Keratinocyte (primary cell): Measurements from ENCODE around the gene CTH. TPM values are rescaled to one million over a fixed set of nuclear protein-coding genes. Genes with fewer than 3 reads are reported as not detected.

Experiments used
- DNase-seq: peaks from one replicate; pipeline ENCODE4 v3.0.0-alpha.2; 2011; ENCODE audit warnings: low read depth, missing footprints, low spot score
- FAIRE-seq: peaks from 2 replicates; lab custom pipeline; 2011; peaks lifted over from hg19 to GRCh38; lab: Jason Lieb, UNC
- H2AFZ ChIP-seq: 2 replicates; pipeline ENCODE4 v1.6.0; 2012; ENCODE audit warnings: low read length, control low read depth, inconsistent platforms; ENCODE audit not compliant: control insufficient read depth
- H3K27ac ChIP-seq: 2 replicates; pipeline ENCODE4 v1.5.1; 2011; ENCODE audit warnings: low read length; ENCODE audit not compliant: control insufficient read depth, insufficient read depth
- H3K27me3 ChIP-seq: 3 replicates; pipeline ENCODE4 v1.6.0; 2011; ENCODE audit warnings: low read length; ENCODE audit not compliant: control insufficient read depth, insufficient read depth; ENCODE audit errors: extremely low read depth
- H3K36me3 ChIP-seq, 2 experiments: 2 replicates in 1 of 2; 3 replicates in 1 of 2; pipeline ENCODE4 v1.5.1; 2011; ENCODE audit warnings: low read length in 2 of 2, mild to moderate bottlenecking in 1 of 2; ENCODE audit not compliant: control insufficient read depth in 2 of 2, insufficient read depth in 2 of 2; ENCODE audit errors: extremely low read depth in 1 of 2
- H3K4me1 ChIP-seq: 3 replicates; pipeline ENCODE4 v1.5.1; 2011; ENCODE audit warnings: low read length; ENCODE audit not compliant: control insufficient read depth, insufficient read depth; ENCODE audit errors: extremely low read depth
- H3K4me2 ChIP-seq: 3 replicates; pipeline ENCODE4 v1.6.0; 2011; ENCODE audit warnings: low read depth, low read length; ENCODE audit not compliant: control insufficient read depth, insufficient read depth; ENCODE audit errors: extremely low read depth
- H3K4me3 ChIP-seq, 3 experiments: fragments of 200-600 bp in 1 of 3; sonication (generic) in 1 of 3; 2 replicates in 2 of 3; 3 replicates in 1 of 3; pipeline ENCODE4 v1.5.1; 2011 to 2016; ENCODE audit warnings: low read length in 3 of 3, mild to moderate bottlenecking in 3 of 3, control low read depth in 2 of 3, inconsistent platforms in 1 of 3, low read depth in 1 of 3, mixed read lengths in 1 of 3, mixed run types in 1 of 3, moderate library complexity in 1 of 3; ENCODE audit not compliant: control insufficient read depth in 2 of 3, insufficient read depth in 2 of 3; ENCODE audit errors: extremely low read depth in 1 of 3
- H3K79me2 ChIP-seq: 2 replicates; pipeline ENCODE4 v1.6.0; 2012; ENCODE audit warnings: low read length; ENCODE audit not compliant: control insufficient read depth, insufficient read depth
- H3K9ac ChIP-seq: 3 replicates; pipeline ENCODE4 v1.6.0; 2011; ENCODE audit warnings: low read length; ENCODE audit not compliant: control insufficient read depth, insufficient read depth; ENCODE audit errors: extremely low read depth
- H3K9me1 ChIP-seq: 3 replicates; pipeline ENCODE4 v1.6.0; 2011; ENCODE audit warnings: low read length; ENCODE audit not compliant: control insufficient read depth, insufficient read depth; ENCODE audit errors: extremely low read depth
- H3K9me3 ChIP-seq: 2 replicates; pipeline ENCODE4 v1.5.1; 2012; ENCODE audit warnings: low read depth, low read length; ENCODE audit not compliant: control insufficient read depth
- H4K20me1 ChIP-seq: 3 replicates; pipeline ENCODE4 v1.6.0; 2011; ENCODE audit warnings: low read length; ENCODE audit not compliant: control insufficient read depth, insufficient read depth; ENCODE audit errors: extremely low read depth
- CTCF ChIP-seq, 3 experiments: IDR thresholded peaks in 1 of 3; conservative IDR thresholded peaks in 1 of 3; optimal IDR thresholded peaks in 1 of 3; 2 replicates in 2 of 3; 3 replicates in 1 of 3; pipeline versions ENCODE3 to v1.5.1; 2011; ENCODE audit warnings: low read length in 3 of 3, mild to moderate bottlenecking in 3 of 3, moderate library complexity in 2 of 3, control low read depth in 1 of 3, inconsistent platforms in 1 of 3; ENCODE audit not compliant: insufficient read depth in 2 of 3; ENCODE audit errors: extremely low read depth in 1 of 3
- EZH2 ChIP-seq: IDR thresholded peaks from one replicate; pipeline ENCODE4 v1.6.1; 2012; ENCODE audit warnings: inconsistent platforms, mild to moderate bottlenecking, low read length, moderate library complexity
- dilution Hi-C: fragments of 300-500 bp; cut with MboI; formaldehyde crosslinking; loops from one replicate; pipeline ENCODE4 v1.7.0; 2020; ENCODE audit warnings: low sequenced_read_pairs; ENCODE audit not compliant: extremely low pct_ligation_motif_present
- polyA plus RNA-seq, 5 experiments: library from polyadenylated mRNA; depleted of rRNA in 3 of 5; stranded (reverse) in 3 of 5; stranded (forward) in 1 of 5; unstranded in 1 of 5; fragments of >200 nt; gene quantifications; 1 replicate in 1 of 5; 2 replicates in 3 of 5; 3 replicates in 1 of 5; pipeline versions ENCODE4 v1.2.1 to v1.2.3, GENCODE V29; 2011 to 2012; ENCODE audit warnings: missing spikeins in 2 of 5, low read depth in 1 of 5, low replicate concordance in 1 of 5

The CTH gene
- polyA plus RNA-seq, 1 donor (not counting 4 experiments of a cell fraction or from before 2014, with no cell fraction given): 5.0 TPM

- Histone ChIP-seq H3K9ac (no peak overlapping the region), H3K27ac (no peak overlapping the region), H3K9me3 (no peaks in the 10 kb centered on the region), H3K79me2 (no peaks in the 10 kb centered on the region), H3K27me3 (no peaks in the 10 kb centered on the region), H3K4me3 (no peak overlapping the region), H4K20me1 (no peaks in the 10 kb centered on the region), H3K4me2 (no peak overlapping the region), H3K36me3 (no peaks in the 10 kb centered on the region), H3K4me1 (no peaks in the 10 kb centered on the region), H3K9me1 (no peaks in the 10 kb centered on the region), H2AFZ (no peak overlapping the region)
- FAIRE-seq: no peak
- DNase-seq: no peak
- dilution Hi-C loops: no loop called here
- TF ChIP-seq CTCF (optimal IDR thresholded peaks at IDR 0.05 in 1 of 3, IDR thresholded peaks at IDR 0.05 in 1 of 3, conservative IDR thresholded peaks at IDR 0.05 in 1 of 3; ENCODE audit: extremely low read depth in 1 of 3, insufficient read depth in 2 of 3, low read length in 3 of 3) (no peak), EZH2 (no peak)
These were observed 10.7 kb upstream of the CTH start for GRCh38 chr1:70400335-70400734.

GRCh38 chr1:70401974-70402373 is 9.1 kb upstream of the CTH start:
- H2AFZ ChIP-seq: no peak overlapping the region
- FAIRE-seq (no peak), DNase-seq (no peak)
- H3K4me3 ChIP-seq: no peak overlapping the region
- H3K9me3 ChIP-seq: no peaks in the 10 kb centered on the region
- TF ChIP-seq CTCF (optimal IDR thresholded peaks at IDR 0.05 in 1 of 3, IDR thresholded peaks at IDR 0.05 in 1 of 3, conservative IDR thresholded peaks at IDR 0.05 in 1 of 3; ENCODE audit: extremely low read depth in 1 of 3, insufficient read depth in 2 of 3, low read length in 3 of 3): no peak
- TF ChIP-seq EZH2: no peak
- no peaks in the 10 kb centered on the region for H3K27me3 ChIP-seq
- dilution Hi-C loops: no loop called here
- no peaks in the 10 kb centered on the region for H4K20me1 ChIP-seq
- H3K27ac ChIP-seq: no peak overlapping the region
- no peak overlapping the region for H3K4me2 ChIP-seq
- no peaks in the 10 kb centered on the region for H3K4me1 ChIP-seq
- no peak overlapping the region for H3K9ac ChIP-seq
- H3K79me2 ChIP-seq: no peaks in the 10 kb centered on the region
- no peaks in the 10 kb centered on the region for H3K36me3 ChIP-seq
- H3K9me1 ChIP-seq: no peaks in the 10 kb centered on the region
